NCI-H187 (cell line): ENCODE data around the gene HLA-DPA1.

ENCODE experiments used
- DNase-seq, 2 experiments: peaks; one replicate each; lab custom pipeline; 2025; lab: John Stamatoyannopoulos, UW

Gene HLA-DPA1

DNA sequence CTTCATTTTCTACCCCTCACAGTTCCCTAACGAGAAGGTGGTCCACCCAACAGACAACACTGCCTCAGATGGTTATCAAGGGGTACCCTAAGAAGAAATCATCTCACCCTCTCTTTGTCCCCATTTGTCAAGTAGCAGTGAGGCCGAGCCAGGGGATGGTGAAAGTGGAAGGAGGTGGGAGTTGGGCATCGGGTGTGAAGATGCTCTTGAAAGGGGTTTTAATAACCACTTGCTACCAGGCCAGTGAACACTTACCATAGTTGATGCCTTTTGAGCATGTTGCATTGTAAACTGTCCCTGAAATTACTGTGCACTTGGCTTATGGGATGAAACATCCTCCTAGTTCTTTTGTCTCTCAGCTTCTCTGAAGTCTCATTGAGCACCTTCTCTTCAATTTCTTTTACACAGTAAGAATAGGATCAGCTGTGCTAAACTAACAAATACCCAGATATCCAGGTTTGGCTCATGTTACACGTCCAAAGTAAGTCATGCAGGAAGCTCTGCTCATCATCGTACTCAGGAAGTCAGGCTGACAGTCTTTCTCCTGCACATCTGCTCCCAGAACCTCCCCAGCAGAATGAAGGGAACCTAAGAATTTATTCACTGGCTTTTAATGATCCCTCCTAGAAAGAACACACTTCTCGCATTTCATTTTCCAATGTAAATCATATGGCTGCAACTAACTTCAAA is 15.6 kb upstream of the HLA-DPA1 start:
- no peak for DNase-seq

- DNase-seq: no peak
Observed at GRCh38 chr6:33088258-33088930, 14.9 kb upstream of the HLA-DPA1 start.

DNA sequence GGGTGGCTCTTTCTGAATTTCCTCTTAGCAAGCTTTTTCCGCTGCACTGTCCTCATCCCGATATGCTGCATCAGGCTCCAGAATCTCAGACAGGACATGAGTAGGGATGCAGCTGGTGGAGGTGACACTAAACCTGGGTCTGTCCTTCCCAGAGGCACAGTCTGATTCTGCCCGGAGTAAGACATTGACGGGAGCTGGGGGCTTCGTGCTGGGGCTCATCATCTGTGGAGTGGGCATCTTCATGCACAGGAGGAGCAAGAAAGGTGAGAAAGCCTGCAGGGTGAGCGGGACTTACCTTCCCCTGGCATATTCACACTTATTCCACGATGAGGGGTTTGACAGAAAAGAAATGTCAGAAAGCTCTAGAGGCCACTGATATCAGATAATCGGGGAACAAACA is 12.2 kb upstream of the HLA-DPA1 start:
- DNase-seq: no peak

DNA sequence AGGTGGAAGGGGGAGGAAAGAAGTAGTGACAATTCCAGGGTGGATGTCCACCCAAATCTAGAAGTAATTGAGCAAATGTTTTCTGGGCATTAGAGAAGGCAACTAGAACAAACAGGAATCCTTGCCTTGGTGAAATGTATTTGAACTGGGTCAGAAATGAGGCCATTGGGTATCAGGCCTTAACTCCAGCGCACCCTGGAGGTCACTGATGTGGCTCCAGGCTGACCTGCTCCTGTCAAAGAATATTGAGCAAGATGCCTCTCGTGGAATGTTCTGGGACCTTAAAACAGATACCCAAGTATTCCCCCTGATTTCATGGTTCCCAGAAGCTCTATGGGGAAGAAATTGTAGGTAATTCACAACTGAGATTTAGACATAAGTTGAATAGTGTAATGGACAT is 9.3 kb upstream of the HLA-DPA1 start:
- no peak for DNase-seq

DNA sequence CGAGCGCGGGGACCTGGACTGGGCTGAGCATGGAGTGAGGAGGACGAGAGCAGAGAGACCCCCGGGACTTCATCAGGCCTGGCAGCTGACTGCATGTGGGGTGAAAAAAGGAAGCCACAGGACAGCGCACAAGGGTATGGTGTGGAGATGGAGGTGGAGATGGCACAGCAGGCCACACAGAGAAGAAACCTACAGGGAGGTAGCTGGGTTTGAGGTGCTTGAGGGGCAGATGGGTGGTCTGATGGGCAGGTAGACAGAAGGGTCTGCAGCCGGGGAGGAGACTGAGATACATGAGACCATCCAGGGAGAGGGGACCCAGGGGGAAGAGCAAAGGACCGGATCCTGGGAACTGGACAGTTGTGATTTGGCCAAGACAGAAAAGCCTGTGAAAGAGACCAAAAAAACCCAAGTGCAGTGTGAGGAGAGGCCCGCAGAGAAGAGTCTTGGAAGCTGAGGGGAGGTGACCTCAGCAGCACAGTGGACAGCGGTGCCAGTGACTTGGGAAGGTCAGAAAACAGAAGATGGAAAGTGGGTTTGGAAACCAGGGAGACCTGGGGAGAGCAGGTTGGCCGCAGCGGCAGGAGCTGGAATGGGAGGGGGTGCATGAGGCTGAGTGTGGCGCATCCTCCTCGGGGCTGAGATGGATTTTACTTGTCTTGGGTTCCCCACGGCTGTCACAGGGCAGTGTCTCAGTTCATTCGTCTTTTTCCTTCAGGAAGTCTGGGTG is 7.8 kb upstream of the HLA-DPA1 start:
- no peak for DNase-seq

- no peak for DNase-seq
Observed at GRCh38 chr6:33080127-33081089, 7.0 kb upstream of the HLA-DPA1 start.

GRCh38 chr6:33079580-33079979 is 6.1 kb upstream of the HLA-DPA1 start:
- no peak for DNase-seq

DNA sequence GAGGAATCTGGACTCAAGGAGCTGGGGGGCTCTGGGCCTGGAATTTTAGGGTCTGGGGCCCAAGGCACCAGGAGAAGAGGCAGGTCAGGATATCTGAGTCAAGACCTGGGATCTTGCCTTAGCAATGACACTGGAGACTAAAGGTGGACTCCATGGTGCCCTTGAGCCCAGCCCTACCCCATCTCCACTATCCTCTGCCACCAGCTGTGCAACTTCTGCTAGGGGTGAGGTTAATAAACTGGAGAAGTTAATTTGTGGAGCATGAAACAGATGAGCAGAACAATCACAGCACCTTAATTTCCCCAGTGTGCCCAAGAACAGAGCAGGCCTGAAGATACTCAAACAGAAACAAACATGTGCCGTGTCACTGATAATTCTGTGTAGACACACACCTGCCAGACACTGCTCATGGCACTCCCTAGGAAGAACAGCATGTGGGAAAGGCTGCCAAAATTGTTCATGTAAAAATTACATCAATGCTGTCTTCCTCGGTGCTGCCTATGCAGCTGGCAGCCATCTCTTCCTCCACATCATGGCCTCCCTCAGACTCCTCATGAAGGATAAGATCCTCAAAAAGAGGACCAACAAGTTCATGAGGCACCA is 5.6 kb upstream of the HLA-DPA1 start:
- no peak for DNase-seq

DNA sequence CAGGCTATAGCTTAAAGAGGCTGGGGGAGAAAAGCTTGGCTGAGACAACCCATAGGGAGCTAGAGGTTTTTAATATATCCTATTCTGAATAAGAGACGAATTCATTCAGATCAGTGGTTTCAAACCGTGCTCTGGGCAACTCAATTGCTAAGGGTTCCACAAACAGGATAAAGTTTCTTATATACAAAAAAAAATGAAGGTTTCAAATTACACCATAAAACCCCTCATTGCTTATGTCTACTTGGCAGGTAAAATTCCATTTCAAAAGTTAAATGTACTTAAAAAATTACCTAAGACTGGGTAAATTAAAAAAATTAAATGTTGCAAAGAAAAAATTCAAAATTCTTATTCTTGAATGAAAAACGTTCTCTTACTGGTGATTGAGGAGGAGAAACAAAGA is 5.0 kb upstream of the HLA-DPA1 start:
- no peak for DNase-seq

DNA sequence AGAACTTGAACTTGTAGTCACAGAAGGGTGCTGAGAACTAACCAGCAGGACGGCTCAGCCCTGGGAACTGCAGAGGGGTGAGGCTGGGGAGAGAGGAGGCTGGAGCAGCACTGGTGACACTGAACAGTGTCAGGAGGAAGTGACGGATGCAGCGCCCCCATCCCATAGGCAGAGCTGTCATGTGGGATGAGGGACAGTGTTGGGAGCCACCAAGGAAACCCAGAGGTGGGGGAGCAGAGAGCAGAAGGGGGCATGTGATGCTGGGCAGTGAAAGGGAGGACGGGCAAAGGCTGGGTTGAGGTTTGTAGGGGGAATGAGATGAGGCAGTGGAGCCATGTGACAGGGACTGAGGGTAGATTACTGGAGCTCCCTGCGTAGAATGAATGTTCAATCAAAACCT is 4.5 kb upstream of the HLA-DPA1 start:
- no peak for DNase-seq

GRCh38 chr6:33076406-33076934 is 3.0 kb upstream of the HLA-DPA1 start:
- no peak for DNase-seq

DNA sequence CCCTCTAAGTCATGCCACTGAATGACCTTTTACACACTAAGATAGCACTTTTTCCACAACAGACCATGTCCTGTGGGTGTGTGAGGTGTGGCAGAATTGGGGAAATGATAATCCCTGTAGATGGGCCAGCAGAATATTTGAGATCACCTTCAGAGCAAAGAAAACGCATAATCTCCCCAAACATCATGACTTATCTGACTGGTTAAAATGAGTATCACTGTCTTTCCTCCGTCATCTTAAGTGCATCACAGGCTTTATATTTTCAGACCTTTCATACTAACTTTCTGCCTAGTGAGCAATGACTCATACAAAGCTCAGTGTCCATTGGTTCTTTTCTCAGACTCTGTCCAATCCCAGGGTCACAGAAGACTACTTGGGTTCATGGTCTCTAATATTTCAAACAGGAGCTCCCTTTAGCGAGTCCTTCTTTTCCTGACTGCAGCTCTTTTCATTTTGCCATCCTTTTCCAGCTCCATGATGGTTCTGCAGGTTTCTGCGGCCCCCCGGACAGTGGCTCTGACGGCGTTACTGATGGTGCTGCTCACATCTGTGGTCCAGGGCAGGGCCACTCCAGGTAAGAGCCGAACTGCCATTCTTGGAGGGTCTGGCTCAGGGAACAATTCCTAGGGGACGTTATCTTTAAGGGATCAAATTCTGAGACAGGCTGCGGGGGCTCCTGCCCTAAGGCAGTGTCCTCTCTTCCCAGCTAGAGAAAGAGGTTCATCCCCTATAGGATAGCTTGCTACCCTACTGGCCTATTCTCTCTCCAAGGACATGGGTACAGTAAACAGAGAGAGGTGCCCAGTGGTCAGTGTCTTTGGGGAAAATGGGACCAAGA is 2.3 kb upstream of the HLA-DPA1 start, which contains the start of gene HLA-DPB1:
TSS of gene HLA-DPB1 (plus strand) at position 423 of the 838 bp plus-strand sequence. CDS start at position 475, 52 bp downstream.
- no peak for DNase-seq

DNA sequence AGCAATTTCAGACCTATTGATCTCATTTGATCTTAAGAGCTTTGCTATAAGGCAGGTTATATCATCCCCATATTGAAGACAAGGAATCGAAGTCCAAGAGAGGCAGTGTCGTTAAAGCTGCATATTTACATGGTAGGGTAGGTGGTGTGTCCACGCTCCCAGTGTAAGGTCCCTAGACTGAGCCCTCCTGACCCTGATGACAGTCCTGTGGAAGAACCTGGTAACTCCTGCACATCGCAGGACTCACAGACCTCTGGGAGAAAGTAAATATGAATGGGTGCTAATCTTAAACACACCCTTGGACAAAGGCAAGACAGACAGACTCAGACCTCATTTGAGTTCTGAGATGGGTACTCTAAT is 1.7 kb upstream of the HLA-DPA1 start:
- DNase-seq: no peak

GRCh38 chr6:33072508-33073100 is 845 bp downstream of the HLA-DPA1 start:
- no peak for DNase-seq

GRCh38 chr6:33071569-33071968 is 1.9 kb downstream of the HLA-DPA1 start:
- DNase-seq: no peak

DNA sequence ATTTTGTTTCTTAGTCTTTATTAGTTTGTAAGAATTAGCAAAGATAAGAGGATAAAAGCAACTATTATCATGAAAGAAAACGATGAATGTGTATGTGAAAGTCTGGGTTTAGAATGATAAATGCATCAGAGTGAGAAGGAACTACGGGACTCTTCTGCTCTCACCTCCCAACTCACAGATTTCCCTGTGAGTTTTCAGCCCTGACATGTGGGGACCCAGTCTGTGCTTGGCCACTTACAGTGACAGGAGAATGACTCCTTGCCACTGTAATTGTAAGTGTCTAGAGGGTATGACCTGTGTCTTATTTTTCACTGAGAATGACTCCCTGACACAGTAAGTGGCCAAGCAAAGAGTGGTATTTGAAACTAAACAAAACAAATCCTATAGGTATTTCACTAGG is 2.5 kb downstream of the HLA-DPA1 start:
- no peak for DNase-seq

DNA sequence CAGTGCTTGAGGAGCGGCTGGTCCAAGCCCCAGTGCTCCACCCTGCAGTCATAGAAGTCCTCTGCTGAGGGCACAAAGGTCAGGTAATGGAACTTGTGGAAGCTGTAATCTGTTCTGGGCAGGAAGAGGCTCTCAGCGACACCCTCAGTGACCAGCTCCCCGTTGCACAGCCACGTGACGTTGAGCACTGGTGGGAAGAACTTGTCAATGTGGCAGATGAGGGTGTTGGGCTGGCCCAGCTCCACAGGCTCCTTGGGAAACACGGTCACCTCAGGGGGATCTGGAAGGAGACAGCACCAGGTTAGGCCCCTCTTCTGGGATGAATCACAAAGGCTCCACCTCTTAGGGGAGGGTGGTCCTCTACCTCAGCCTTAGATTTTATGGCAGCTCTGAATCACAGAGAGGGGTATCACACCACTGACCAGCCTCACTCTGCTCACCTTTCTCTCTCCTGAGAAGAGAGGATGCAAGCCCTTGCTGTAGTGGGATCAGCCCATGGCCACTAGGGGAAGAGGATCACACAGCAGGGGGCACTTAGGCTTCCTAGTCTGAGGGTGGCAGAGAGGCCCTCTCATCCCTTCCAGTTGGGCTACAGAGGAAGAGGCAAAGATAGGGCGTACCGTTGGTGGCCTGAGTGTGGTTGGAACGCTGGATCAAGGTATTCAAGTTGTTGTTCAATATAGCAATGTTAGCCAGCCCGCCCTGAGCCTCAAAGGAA is 4.3 kb downstream of the HLA-DPA1 start:
- DNase-seq: no peak

- no peak for DNase-seq
Observed at GRCh38 chr6:33066917-33067521, 6.4 kb downstream of the HLA-DPA1 start.

DNA sequence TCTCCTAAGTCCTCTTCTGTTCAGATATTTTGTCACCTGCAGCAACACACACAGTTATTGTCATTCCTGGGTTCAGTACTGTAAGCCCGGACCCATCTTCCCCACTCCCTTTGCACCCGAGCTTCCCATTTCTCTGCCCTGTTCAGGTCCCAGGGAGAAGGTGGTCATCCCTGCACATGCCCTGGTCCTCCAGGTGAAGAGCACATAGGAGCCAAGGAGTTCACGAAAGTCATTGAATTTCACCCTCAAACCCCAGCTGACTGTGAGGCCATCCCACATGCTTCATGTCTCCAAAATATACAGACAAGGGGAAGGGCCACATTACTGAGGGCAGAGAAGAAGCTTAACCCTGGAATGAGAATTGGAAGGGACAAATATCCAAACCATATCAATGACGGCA is 8.1 kb downstream of the HLA-DPA1 start:
- DNase-seq: no peak
